OCI-LY1 (cell line): Measurements from ENCODE around the gene SOX3.

Experiments
- H2AFZ ChIP-seq: fragments of 200-600 bp; sonication (generic), shearing (Covaris generic); 2 replicates; pipeline ENCODE4 v1.6.0; 2014; ENCODE audit warnings: antibody characterized with exemption, mild to moderate bottlenecking, low read length
- H3F3A ChIP-seq: fragments of 200-600 bp; sonication (generic), shearing (Covaris generic); 2 replicates; pipeline ENCODE4 v1.6.0; 2014; ENCODE audit warnings: mild to moderate bottlenecking, antibody characterized with exemption, low read length, moderate library complexity; ENCODE audit not compliant: insufficient read depth
- H3K27ac ChIP-seq: fragments of 200-600 bp; sonication (generic); 2 replicates; pipeline ENCODE4 v1.5.1; 2014; ENCODE audit warnings: low read length, mixed run types, mild to moderate bottlenecking, low read depth; ENCODE audit not compliant: poor library complexity, severe bottlenecking
- H3K27me3 ChIP-seq: fragments of 200-600 bp; sonication (generic); 2 replicates; pipeline ENCODE4 v1.6.0; 2014; ENCODE audit warnings: antibody characterized with exemption, mild to moderate bottlenecking, low read length, moderate library complexity; ENCODE audit not compliant: insufficient read depth
- H3K36me3 ChIP-seq: fragments of 200-600 bp; sonication (generic); 2 replicates; pipeline ENCODE4 v1.6.1; 2014; ENCODE audit warnings: mild to moderate bottlenecking, antibody characterized with exemption, low read length, moderate library complexity, mixed read lengths; ENCODE audit not compliant: insufficient read depth
- H3K4me1 ChIP-seq: fragments of 200-600 bp; sonication (generic); 2 replicates; pipeline ENCODE4 v1.5.1; 2014; ENCODE audit warnings: mild to moderate bottlenecking, low read length, moderate library complexity; ENCODE audit not compliant: insufficient read depth, severe bottlenecking
- H3K4me2 ChIP-seq: fragments of 200-600 bp; sonication (generic), shearing (Covaris generic); 2 replicates; pipeline ENCODE4 v1.6.1; 2014; ENCODE audit warnings: low read length
- H3K4me3 ChIP-seq: fragments of 200-600 bp; sonication (generic); 2 replicates; pipeline ENCODE4 v1.5.1; 2014; ENCODE audit warnings: low read length, low read depth, mild to moderate bottlenecking, mixed read lengths; ENCODE audit not compliant: poor library complexity, severe bottlenecking
- H3K79me2 ChIP-seq: fragments of 200-600 bp; shearing (Covaris generic); 2 replicates; pipeline ENCODE4 v1.6.1; 2016; ENCODE audit warnings: mixed run types, low read length, mixed read lengths; ENCODE audit not compliant: insufficient read depth
- H3K9ac ChIP-seq: fragments of 200-600 bp; sonication (generic), shearing (Covaris generic); 2 replicates; pipeline ENCODE4 v1.6.1; 2014; ENCODE audit warnings: mild to moderate bottlenecking, low read length, mixed read lengths
- H3K9me2 ChIP-seq: fragments of 200-600 bp; sonication (generic), shearing (Covaris generic); 2 replicates; pipeline ENCODE4 v1.6.1; 2014; ENCODE audit warnings: low read depth, mild to moderate bottlenecking, low read length, mixed read lengths
- H3K9me3 ChIP-seq: fragments of 200-600 bp; shearing (Covaris generic); 2 replicates; pipeline ENCODE4 v1.6.1; 2014; ENCODE audit warnings: low read length, mixed read lengths
- H4K20me1 ChIP-seq: fragments of 200-600 bp; sonication (generic), shearing (Covaris generic); 2 replicates; pipeline ENCODE4 v1.6.0; 2016; ENCODE audit warnings: mild to moderate bottlenecking, low read length; ENCODE audit not compliant: insufficient read depth
- CTCF ChIP-seq: fragments of 200-600 bp; sonication (generic), shearing (Covaris generic); IDR thresholded peaks from 2 replicates; pipeline ENCODE4 v1.5.1; 2017; ENCODE audit warnings: mild to moderate bottlenecking, antibody characterized with exemption, low read length, moderate library complexity, mixed read lengths
- EZH2 ChIP-seq: fragments of 200-600 bp; sonication (generic), shearing (Covaris generic); IDR thresholded peaks from 2 replicates; pipeline ENCODE4 v1.8.0; 2017; ENCODE audit warnings: borderline replicate concordance, mixed run types, mild to moderate bottlenecking, antibody characterized with exemption, low read length, moderate library complexity, mixed read lengths

SOX3 gene

GRCh38 chrX:140514554-140514953, 9.7 kb upstream of the SOX3 start:
- no peak overlapping the region for H3K27ac ChIP-seq
- H4K20me1 ChIP-seq: no peaks in the 10 kb centered on the region
- no peaks in the 10 kb centered on the region for H3K4me1 ChIP-seq
- no peak overlapping the region for H3K9ac ChIP-seq
- H3K36me3 ChIP-seq: no peaks in the 10 kb centered on the region
- no peak overlapping the region for H3K4me2 ChIP-seq
- H3K9me2 ChIP-seq: no peaks in the 10 kb centered on the region
- no peaks in the 10 kb centered on the region for H3K27me3 ChIP-seq
- no peaks in the 10 kb centered on the region for H3K9me3 ChIP-seq
- no peaks in the 10 kb centered on the region for H3K79me2 ChIP-seq
- H3F3A ChIP-seq: no peaks in the 10 kb centered on the region
- H3K4me3 ChIP-seq: no peak overlapping the region
- no peak for TF ChIP-seq CTCF
- no peak for TF ChIP-seq EZH2
- no peak overlapping the region for H2AFZ ChIP-seq

GRCh38 chrX:140510895-140511295, 6.0 kb upstream of the SOX3 start:
- no peak overlapping the region for H3K9ac ChIP-seq
- no peaks in the 10 kb centered on the region for H3K79me2 ChIP-seq
- no peaks in the 10 kb centered on the region for H3K9me2 ChIP-seq
- H4K20me1 ChIP-seq: no peaks in the 10 kb centered on the region
- H3K4me1 ChIP-seq: no peaks in the 10 kb centered on the region
- H3K9me3 ChIP-seq: no peaks in the 10 kb centered on the region
- H3K27me3 ChIP-seq: no peaks in the 10 kb centered on the region
- no peaks in the 10 kb centered on the region for H3K36me3 ChIP-seq
- H3K4me2 ChIP-seq: no peak overlapping the region
- H2AFZ ChIP-seq: no peak overlapping the region
- no peak for TF ChIP-seq CTCF
- no peak for TF ChIP-seq EZH2
- H3F3A ChIP-seq: no peaks in the 10 kb centered on the region
- H3K4me3 ChIP-seq: no peak overlapping the region
- no peak overlapping the region for H3K27ac ChIP-seq

- H3K27me3 ChIP-seq: no peaks in the 10 kb centered on the region
- no peaks in the 10 kb centered on the region for H3K9me3 ChIP-seq
Measured at GRCh38 chrX:140510306-140510676, 5.4 kb upstream of the SOX3 start.

GRCh38 chrX:140509468-140510305, 4.8 kb upstream of the SOX3 start:
- Histone ChIP-seq H3K9me3 (no peaks in the 10 kb centered on the region), H3K4me3 (no peak overlapping the region), H3K27ac (no peak overlapping the region), H3K9ac (no peak overlapping the region), H2AFZ (no peak overlapping the region), H3K9me2 (no peaks in the 10 kb centered on the region), H3K4me1 (no peaks in the 10 kb centered on the region), H3F3A (no peaks in the 10 kb centered on the region), H4K20me1 (no peaks in the 10 kb centered on the region), H3K4me2 (no peak overlapping the region), H3K27me3 (no peaks in the 10 kb centered on the region), H3K79me2 (no peaks in the 10 kb centered on the region), H3K36me3 (no peaks in the 10 kb centered on the region)
- TF ChIP-seq CTCF: no peak
- TF ChIP-seq EZH2: no peak

More at GRCh38 chrX:140510306-140510676, 5.4 kb upstream of the SOX3 start:
- no peaks in the 10 kb centered on the region for H4K20me1 ChIP-seq
- H3K9me2 ChIP-seq: no peaks in the 10 kb centered on the region
- TF ChIP-seq EZH2: no peak
- no peaks in the 10 kb centered on the region for H3K79me2 ChIP-seq
- H2AFZ ChIP-seq: no peak overlapping the region
- H3K4me3 ChIP-seq: no peak overlapping the region
- no peak overlapping the region for H3K27ac ChIP-seq
- H3F3A ChIP-seq: no peaks in the 10 kb centered on the region
- no peaks in the 10 kb centered on the region for H3K4me1 ChIP-seq
- no peaks in the 10 kb centered on the region for H3K36me3 ChIP-seq
- no peak overlapping the region for H3K4me2 ChIP-seq
- H3K9ac ChIP-seq: no peak overlapping the region
